GM12892 (cell line): Measurements from ENCODE around the gene GNPDA2.

ENCODE experiments used
- POLR2A ChIP-seq: IDR thresholded peaks from 2 replicates; pipeline ENCODE4 v1.6.1; 2011; ENCODE audit warnings: low read depth, low read length, control low read depth
- POLR2AphosphoS5 ChIP-seq: IDR thresholded peaks from 2 replicates; pipeline ENCODE4 v1.6.1; 2011; ENCODE audit warnings: low read depth, low read length, control low read depth
- TAF1 ChIP-seq: IDR thresholded peaks from 2 replicates; pipeline ENCODE4 v1.6.1; 2011; ENCODE audit warnings: low read depth, mild to moderate bottlenecking, control low read depth, low read length, borderline replicate concordance

DNA sequence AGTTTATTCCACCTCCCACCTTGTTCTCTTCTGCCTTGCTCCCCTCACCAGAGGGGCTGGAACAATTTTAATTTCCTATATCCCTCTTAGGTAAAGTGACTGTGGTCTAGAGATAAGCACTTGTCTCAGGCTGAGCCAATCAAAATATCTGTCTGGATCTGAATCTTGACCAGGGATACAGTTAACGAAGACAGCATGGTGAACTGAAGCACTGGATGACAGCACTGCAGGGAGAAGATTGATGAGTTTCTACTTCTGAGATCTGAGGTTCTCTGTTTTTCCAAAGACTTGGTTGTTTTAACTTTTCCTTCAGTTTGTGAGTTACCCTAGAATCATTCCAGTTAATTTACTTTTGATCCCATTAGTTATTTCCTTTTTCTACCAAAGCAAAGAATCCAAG, 13.2 kb downstream of the GNPDA2 start:
- TF ChIP-seq POLR2A (no peak), POLR2AphosphoS5 (no peak), TAF1 (no peak)
